ELF-1 (cell line): ENCODE results near the gene ADAMTS8.

Experiments
- DNase-seq: peaks from one replicate; pipeline ENCODE4 v3.0.0-alpha.2; 2016; ENCODE audit warnings: low read depth, low spot score

ADAMTS8 gene, protein sequence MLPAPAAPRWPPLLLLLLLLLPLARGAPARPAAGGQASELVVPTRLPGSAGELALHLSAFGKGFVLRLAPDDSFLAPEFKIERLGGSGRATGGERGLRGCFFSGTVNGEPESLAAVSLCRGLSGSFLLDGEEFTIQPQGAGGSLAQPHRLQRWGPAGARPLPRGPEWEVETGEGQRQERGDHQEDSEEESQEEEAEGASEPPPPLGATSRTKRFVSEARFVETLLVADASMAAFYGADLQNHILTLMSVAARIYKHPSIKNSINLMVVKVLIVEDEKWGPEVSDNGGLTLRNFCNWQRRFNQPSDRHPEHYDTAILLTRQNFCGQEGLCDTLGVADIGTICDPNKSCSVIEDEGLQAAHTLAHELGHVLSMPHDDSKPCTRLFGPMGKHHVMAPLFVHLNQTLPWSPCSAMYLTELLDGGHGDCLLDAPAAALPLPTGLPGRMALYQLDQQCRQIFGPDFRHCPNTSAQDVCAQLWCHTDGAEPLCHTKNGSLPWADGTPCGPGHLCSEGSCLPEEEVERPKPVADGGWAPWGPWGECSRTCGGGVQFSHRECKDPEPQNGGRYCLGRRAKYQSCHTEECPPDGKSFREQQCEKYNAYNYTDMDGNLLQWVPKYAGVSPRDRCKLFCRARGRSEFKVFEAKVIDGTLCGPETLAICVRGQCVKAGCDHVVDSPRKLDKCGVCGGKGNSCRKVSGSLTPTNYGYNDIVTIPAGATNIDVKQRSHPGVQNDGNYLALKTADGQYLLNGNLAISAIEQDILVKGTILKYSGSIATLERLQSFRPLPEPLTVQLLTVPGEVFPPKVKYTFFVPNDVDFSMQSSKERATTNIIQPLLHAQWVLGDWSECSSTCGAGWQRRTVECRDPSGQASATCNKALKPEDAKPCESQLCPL

DNA sequence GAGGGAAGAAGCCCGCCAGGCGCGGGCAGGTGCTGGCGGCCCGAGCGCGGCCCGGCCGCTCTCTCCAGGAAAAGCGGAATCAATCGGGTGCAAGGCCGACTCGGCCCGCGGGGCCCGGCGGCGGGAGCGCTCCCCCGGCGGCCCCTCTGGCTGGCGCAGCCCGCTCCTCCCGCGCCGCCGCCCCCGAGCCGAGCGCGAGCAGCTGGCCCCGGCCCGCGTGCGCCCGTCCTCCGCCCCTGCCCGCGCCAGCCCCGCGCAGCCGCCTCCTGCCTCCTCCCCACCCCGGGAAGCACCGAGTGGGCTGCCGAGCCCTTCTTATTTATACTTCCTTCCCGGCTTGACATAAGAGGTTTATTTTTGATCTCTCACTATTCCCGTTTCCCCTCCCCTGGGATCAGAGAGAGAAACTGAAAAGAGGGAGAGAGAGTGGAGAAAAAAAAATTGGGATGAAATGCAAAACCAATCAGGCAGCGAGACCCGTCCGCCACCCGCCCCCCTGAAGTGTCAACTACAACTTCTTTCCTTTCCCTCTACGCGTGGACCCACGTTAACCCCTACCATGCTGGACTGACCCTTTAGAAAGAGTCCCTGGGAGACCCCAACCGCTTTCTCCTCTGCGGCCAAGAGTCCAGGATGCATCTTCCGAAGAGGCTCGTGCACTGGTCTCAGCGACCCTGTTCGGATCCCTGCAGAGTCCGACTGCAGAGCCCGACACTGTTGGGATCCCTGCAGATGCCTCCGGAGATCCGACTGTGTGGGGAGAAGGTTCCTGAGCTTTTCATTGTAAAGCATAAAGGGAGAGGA is at the start of gene ADAMTS8:
Gene ADAMTS8, minus strand, starts transcription at position 294 of the 804 bp plus-strand sequence. CDS start 323 bp downstream, outside the sequence.
- DNase-seq: no peak

DNA sequence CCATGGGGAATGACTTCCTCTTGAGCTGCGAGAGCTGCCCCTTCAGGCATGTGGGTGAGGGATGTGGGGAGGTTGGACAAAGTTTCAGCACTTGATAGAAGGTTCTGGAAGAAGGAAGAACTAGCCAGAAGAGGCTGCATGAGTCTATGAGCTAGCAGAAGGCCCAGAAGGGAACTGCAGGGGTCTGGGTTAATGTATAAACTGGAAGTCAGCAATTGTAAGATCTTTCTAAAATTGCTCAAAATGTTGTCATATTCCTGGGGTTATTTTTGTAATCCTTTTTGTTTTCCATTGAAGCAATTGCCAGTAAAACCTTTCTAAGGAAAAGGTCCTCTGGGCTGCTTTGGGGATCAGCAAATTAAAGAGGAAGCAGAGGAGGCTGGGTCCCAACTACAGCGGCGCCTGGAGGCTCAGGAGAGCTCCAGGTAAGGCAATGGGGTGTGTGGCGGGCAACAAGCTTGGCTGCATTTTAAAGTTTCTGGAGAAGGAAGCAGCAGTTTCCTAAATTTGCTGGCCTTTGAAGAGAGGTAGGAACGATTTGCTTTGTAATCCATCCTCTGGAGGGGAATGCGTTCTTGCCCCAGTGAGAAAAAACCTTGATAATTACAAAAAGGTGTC is 49.3 kb upstream of the ADAMTS8 start:
- no peak for DNase-seq

DNA sequence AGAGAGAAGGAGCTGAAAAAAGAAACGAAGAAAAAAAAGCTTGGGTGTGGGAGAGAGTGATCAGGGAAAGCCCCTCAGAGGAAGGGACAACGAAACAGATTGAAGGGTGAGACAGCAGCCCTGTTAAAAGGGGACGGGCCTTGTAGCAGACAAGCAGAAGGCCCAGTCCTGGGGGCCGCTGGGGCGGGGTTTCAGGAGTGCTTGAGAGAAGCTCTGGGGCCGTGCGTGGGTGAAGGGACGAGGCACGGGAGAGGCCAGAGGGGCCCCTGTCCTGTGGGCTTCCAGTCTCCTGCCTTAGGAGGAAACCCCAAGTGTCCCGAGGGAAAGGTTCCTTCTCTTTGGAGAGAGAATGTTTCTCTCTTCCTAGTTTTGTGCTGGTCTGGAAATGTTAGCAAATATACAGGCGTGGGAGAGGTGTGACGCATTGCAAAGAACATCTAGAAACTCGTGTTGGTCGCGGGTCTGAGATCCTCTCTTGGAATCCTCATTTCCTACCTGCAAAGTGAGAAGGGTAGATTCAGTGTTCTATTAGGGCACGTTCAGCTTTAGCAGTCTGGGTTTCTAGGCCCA is 48.6 kb upstream of the ADAMTS8 start:
- no peak for DNase-seq

DNA sequence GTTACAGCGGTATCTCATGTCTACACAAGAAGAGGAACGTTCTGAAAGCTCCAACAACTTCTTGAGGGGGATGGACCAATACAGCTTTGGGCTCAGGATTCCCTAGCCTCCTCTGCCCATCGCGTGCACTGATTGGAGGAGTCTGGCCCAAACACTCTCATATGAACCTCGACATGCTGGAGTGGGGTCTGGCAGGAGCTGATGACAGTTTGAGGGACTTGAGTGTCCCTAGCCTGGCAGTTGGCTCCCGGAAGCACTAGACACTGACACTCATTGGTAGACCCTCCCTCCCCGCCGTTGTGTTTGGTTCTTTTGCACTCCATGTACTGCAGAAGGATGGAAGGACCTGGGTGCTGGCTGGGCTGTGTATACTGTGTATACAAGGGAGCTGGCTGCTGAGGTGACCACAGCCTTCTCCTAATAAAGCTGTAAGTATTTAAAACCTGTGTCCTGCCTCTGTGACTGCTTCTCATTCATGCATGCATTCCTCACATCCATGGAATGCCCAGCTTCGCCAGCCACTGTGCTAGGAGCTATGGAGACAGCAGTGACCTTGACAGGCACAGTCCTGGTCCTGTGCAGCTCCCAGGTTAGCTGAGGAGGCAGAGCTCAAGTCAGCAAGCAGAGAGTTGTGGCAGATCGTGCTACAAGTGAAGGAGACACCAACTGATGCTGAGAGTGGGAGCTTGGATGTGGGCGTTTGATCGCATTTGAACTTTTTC is 48.0 kb upstream of the ADAMTS8 start:
- no peak for DNase-seq

DNA sequence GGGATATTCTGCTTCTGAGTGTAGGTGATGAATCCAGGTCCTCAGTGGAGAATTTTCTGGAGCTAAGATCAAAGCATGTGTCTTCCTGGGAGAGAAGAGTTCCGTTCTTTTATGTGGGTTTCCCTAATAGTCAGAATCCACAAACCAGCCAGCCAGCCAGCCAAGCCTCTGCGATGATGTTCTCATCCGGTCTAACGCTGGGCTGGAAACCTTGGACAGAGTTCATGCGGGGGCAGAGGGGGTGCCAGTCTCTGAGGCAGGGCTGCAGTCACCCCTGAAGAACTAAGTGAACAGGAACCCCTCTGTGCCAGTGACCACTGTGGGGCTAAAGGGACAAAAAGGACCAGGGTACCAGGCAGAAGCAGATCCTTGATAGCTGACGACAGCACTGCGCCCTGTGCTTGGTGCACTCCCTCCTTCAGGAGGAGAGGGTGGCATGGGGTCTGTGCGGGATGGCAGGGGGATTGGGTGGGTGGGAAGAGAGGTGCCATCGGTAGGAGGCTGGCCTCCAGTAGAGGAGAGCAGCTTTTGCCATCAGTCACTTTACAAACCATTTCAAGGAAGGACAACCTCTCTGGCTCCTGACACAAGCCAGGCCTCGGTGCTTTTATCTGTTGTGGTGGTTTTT is 47.1 kb upstream of the ADAMTS8 start:
- no peak for DNase-seq

DNA sequence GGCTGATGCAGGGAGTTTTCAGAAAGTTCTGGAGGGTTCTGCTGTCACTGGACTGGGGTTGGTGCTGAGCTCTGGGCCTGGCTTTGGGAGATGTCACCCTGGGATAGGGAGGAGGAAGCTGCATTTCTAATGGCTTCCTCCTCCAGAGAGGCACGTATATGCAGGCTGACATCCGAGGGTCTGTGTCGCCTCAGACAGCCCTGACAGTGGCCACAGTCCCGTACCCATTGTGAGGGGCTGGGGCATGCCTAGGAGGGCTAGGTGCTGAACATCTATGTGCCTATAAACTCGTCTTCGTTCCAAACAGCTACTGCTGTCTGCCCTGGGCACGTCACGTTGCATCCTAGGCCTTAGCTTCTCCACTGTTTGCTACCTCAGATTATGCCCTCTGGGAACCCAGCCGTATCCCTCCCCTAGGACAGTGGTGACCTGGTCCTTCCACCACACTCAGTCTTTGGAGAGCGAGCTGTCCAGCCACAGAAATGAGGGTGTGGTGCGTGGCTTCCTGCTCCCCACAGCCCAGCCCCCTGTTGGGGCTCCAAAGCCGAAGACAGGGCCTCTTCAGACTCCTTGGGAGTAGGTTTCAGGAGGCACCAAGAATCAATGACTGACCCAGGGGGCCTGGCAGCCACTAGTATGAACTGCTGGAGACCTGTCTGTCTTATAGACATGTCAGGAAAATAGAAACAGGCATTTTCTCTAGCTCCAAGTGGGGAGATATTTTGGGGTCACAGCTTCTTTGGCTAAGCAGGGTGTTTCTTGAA is 46.4 kb upstream of the ADAMTS8 start:
- no peak for DNase-seq

DNA sequence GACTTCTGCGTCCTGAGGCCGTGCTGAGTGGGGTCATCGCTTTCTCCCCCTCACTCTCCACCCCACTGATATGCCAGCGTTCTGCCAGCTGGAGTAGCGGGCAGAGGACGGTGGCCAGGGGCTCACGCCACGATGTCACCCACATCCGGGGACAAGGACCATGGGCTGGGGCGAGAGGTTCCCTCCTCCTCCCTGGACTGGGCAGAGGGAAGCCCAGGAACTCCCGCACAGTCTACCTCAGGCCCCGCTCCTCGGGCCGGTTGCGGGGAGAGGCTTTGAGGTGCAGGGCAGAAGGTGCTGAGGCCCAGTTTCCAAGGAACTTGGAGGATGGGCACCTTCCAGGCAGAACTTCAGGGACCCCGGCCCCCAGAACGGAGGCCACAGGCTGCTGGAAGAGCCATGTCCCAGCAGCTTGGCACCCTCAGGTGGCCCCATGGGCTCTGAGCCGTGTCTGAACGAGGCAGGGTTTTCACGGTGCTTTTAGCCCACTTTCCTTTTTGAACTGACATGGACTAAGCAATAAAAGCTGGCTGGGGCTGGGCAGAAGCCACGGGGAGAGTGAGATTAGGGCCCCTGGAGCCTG is 45.5 kb upstream of the ADAMTS8 start:
- DNase-seq: no peak

DNA sequence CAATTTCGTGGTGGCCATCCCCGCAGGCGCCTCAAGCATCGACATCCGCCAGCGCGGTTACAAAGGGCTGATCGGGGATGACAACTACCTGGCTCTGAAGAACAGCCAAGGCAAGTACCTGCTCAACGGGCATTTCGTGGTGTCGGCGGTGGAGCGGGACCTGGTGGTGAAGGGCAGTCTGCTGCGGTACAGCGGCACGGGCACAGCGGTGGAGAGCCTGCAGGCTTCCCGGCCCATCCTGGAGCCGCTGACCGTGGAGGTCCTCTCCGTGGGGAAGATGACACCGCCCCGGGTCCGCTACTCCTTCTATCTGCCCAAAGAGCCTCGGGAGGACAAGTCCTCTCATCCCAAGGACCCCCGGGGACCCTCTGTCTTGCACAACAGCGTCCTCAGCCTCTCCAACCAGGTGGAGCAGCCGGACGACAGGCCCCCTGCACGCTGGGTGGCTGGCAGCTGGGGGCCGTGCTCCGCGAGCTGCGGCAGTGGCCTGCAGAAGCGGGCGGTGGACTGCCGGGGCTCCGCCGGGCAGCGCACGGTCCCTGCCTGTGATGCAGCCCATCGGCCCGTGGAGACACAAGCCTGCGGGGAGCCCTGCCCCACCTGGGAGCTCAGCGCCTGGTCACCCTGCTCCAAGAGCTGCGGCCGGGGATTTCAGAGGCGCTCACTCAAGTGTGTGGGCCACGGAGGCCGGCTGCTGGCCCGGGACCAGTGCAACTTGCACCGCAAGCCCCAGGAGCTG is 44.8 kb upstream of the ADAMTS8 start:
- no peak for DNase-seq

DNA sequence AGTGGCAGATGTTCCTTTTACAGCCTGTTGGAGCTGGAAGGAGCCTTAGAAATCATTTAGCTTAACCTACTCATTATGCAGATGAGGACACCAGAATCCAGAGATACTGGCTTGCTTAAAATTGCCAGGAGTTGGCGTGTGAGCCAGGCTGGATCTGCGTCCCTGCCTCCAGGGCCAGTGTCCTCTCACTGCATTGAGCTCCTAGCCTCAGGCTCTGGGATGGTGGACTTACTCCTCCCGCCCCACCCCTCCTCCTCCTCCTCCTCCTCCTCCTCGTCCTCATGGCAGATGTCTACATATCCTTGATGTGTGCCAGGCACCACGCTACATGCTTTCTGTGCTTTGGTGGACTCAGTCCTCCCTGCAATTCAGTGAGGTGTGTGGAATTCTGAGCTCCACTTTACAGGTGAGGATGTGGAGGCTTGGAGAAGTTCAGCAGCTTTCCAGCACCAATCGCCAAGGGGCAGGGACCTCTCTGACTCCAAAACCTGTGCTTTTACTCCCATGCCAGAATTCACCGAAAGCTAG is 44.1 kb upstream of the ADAMTS8 start:
- DNase-seq: no peak

DNA sequence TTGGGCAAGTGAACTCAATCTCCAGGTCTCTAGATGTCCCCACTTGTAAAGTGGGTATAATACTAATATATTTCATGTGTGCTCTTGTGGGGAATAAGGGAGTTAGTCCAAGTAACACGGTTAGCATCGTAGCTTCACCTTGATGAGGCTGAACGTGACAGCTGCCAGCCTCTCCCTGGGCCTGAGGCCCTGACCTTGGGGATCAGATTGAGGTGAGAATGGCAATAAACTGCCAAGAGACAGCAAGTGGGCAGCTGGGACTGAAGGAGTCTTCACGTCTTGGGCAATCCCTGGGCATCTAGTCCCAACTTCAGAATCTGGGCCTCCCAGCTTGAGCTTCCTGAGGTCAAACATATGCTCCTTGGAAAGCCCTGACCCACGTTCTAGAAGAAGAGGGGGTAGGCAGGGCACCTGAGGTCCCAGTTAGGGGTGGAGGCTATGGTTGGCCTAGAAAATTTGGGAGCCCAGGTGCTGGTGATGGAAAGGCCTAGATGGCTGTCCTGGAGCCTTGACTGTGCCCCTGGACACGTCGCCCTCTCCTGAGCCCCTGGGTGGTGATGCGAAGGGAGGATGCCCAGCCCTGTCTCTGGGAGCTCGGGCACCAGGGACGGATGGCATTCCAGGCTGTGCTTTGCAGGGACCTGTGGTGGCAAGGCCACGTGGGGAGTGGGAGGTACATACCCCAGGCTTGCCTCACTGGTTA is 43.5 kb upstream of the ADAMTS8 start:
- no peak for DNase-seq

DNA sequence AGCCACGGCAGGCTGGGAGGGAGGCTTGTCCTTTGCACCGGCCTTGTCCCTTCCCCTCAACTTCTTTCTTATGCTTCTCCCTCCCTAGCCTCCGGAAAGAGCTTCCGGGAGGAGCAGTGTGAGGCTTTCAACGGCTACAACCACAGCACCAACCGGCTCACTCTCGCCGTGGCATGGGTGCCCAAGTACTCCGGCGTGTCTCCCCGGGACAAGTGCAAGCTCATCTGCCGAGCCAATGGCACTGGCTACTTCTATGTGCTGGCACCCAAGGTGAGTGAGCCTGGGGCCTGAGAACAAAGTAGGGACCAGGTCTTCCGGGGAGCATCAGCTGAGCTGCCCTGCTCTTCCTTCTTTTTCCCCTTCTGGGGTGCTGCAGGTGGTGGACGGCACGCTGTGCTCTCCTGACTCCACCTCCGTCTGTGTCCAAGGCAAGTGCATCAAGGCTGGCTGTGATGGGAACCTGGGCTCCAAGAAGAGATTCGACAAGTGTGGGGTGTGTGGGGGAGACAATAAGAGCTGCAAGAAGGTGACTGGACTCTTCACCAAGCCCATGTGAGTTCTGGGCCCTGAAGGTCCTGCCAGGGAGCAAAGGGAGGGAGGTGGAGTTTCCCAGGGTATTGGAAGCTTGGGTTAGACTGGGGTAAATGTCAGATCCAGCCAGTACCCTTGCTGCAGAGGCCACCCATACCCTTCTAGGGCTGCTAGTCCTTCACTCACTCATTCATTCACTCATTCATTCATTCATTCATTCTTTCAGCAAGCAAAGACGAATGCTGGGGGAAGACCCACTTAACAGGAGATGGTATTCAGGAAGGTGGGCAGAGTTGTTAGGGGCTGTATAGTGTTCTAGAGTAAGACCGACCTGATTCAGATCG is 42.7 kb upstream of the ADAMTS8 start:
- no peak for DNase-seq

DNA sequence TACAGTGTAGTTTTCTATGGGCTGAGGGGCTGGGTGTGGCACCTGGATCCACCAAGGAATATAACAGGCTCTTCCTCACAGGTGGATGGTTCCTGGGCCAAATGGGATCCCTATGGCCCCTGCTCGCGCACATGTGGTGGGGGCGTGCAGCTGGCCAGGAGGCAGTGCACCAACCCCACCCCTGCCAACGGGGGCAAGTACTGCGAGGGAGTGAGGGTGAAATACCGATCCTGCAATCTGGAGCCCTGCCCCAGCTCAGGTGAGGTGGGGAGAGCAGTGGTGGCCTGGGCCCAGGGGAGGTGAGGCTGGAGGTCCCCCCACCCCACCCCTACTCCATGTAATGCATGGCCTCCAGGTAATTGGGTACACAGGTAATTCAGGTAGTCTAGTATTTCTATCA is 40.8 kb upstream of the ADAMTS8 start:
- no peak for DNase-seq

DNA sequence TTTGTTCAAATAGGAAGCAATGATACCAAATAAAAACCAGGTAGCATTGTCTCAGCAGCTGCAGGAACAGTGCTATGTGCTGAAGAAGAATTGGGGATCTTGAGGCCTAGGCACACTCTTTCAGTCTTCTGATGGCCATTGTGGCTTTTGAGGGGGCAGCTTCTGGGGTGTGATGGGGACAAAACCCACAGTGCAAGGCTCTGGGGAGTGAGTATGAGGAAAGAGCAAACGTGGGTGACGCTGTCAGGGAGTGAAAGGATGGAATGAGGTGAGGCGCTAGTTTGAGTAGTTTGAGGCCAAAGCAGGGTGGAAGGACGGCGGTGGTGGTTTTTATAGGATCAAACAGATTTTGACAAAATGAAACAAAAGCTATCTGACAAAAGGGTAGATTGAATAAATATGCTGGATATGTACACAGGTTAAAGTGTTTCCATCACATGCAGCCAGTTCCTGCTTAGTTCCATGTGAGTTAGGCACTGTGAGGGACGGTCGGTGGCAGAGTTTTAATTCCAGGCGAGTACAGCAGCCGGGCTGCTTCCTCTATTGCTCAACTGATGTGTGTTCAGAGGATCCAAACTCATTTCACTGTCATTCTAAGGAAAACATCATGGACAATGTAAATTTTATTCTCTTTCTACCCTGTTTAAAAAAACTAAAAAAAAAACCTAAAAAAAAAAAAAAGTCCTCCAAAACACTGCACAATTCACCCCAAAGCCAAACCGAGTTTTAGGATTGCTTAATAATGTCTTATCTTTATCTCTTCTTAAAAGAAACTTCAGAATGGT is 38.9 kb upstream of the ADAMTS8 start:
- DNase-seq: no peak

DNA sequence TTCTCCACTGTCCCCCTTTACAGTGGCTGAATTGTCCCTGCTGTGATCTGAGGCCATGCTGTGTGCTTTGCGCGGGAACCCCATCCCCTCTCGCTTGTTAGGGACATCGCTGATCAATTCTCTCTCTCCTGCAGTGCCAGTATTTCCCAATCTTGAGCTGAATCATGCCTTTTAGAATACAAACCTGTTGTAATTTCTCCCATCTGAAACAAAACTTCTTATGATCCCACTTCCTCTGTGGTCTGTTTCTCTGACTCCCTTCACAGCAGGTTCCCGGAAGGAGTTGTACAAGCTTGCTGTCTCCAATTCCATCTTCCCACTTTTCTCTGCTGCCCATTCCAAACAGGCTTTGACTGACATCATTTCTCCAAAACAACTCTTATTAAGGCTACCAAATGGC is 36.9 kb upstream of the ADAMTS8 start:
- DNase-seq: no peak

DNA sequence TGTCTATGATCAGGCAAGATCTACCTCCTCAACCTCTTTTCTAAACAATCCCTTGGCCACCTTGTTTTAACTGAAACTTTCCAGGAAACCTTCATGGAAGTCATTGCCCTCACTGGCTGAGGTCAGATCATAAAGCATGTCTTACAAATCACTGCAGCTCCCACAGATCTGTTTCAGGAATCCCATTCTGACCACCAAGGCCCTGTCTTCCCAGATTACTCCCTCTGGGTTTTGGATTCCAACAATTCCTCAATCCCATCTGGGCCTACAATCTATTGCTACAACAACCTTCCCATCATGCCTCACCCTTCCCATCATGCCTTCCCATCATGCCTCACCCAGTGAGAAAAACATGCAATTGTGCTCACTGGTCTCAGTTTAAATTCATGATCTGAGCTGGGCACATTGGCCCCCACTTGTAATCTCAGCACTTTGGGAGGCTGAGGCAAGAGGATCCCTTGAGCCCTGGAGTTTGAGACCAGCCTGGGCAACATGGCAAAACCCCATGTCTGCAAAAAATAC is 35.9 kb upstream of the ADAMTS8 start:
- no peak for DNase-seq
